HepG2 (cell line): Measurements from ENCODE around the gene SLIT3. TPM values are rescaled to one million over a fixed set of nuclear protein-coding genes. Genes with fewer than 3 reads are reported as not detected.

Source experiments
- ATAC-seq: fragments of 200-7000 bp; cut with Tn5 transposase; 3 replicates; pipeline ENCODE4 v1.9.1; 2020; ENCODE audit warnings: mild to moderate bottlenecking, moderate library complexity
- BruUV-seq: library from RNA; stranded (reverse); fragments of 400-500 nt; replicated peaks from 2 replicates; lab custom pipeline; 2021; lab: Mats Ljungman, UMichigan
- CTCF ChIA-PET: fragments of 300-600 bp; formaldehyde crosslinking; extraction: SDS; loops from one replicate; lab custom pipeline; 2021; ENCODE audit warnings: low total read pairs, inconsistent platforms, low intra/inter-chr PET ratio; lab: Yijun Ruan, JAX
- POLR2A ChIA-PET: fragments of 350-600 bp; sonication (Branson Sonifier 250); formaldehyde crosslinking; loops from one replicate; lab custom pipeline; 2020; ENCODE audit warnings: antibody characterized with exemption, inconsistent platforms; lab: Yijun Ruan, JAX
- DNase-seq: peaks from one replicate; pipeline ENCODE4 v3.0.0-alpha.2; 2015; ENCODE audit warnings: low spot score
- FAIRE-seq: peaks from 3 replicates; lab custom pipeline; 2011; peaks lifted over from hg19 to GRCh38; lab: Jason Lieb, UNC
- H2AFZ ChIP-seq: one replicate; pipeline ENCODE4 v1.6.1; 2011; ENCODE audit warnings: low read length, inconsistent platforms
- H3K27ac ChIP-seq: fragments of 300-600 bp; 3 replicates; pipeline ENCODE4 v1.8.0; 2011; ENCODE audit warnings: mixed run types, mild to moderate bottlenecking, mixed read lengths, low read length, inconsistent platforms; ENCODE audit not compliant: insufficient read depth; ENCODE audit errors: extremely low read length
- H3K27me3 ChIP-seq, 2 experiments: fragments of 200-600 bp in 1 of 2; 2 replicates in 1 of 2; 3 replicates in 1 of 2; pipeline versions ENCODE4 v1.6.0 to v1.8.0; 2011; ENCODE audit warnings: low read length in 2 of 2, mild to moderate bottlenecking in 2 of 2, moderate library complexity in 2 of 2, inconsistent platforms in 1 of 2; ENCODE audit not compliant: insufficient read depth in 2 of 2, control insufficient read depth in 1 of 2
- H3K36me3 ChIP-seq, 2 experiments: fragments of 200-600 bp in 1 of 2; replicated peaks in 1 of 2; 2 replicates in 1 of 2; 3 replicates in 1 of 2; pipeline versions ENCODE4 v1.5.1 to v1.8.0; 2011; ENCODE audit warnings: low read length in 2 of 2, inconsistent platforms in 1 of 2; ENCODE audit not compliant: insufficient read depth in 2 of 2, control insufficient read depth in 1 of 2
- H3K4me1 ChIP-seq: 2 replicates; pipeline ENCODE4 v1.5.1; 2012; ENCODE audit warnings: low read length, inconsistent platforms; ENCODE audit not compliant: insufficient read depth
- H3K4me2 ChIP-seq: 2 replicates; pipeline ENCODE4 v1.6.0; 2011; ENCODE audit warnings: low read depth, low read length, inconsistent platforms
- H3K4me3 ChIP-seq, 3 experiments: fragments of 200-600 bp in 1 of 3; sonication (generic), shearing (Covaris generic) in 1 of 3; replicated peaks in 1 of 3; 2 replicates each; pipeline ENCODE4 v1.5.1; 2011 to 2016; ENCODE audit warnings: low read length in 3 of 3, inconsistent platforms in 2 of 3, low read depth in 2 of 3, mild to moderate bottlenecking in 2 of 3, control low read depth in 1 of 3, mixed read lengths in 1 of 3; ENCODE audit not compliant: insufficient read depth in 1 of 3
- H3K79me2 ChIP-seq: one replicate; pipeline ENCODE4 v1.6.1; 2011; ENCODE audit warnings: low read length, inconsistent platforms; ENCODE audit not compliant: insufficient read depth
- H3K9ac ChIP-seq: 2 replicates; pipeline ENCODE4 v1.6.0; 2011; ENCODE audit warnings: mild to moderate bottlenecking, low read depth, low read length, inconsistent platforms; ENCODE audit not compliant: insufficient read depth
- H3K9me3 ChIP-seq: 2 replicates; pipeline ENCODE4 v1.5.1; 2012; ENCODE audit warnings: mild to moderate bottlenecking, low read length
- H4K20me1 ChIP-seq: 2 replicates; pipeline ENCODE4 v1.6.0; 2011; ENCODE audit warnings: inconsistent platforms, mild to moderate bottlenecking, low read length, moderate library complexity; ENCODE audit not compliant: insufficient read depth
- ARNTL ChIP-seq: sonication (generic); formaldehyde crosslinking; IDR thresholded peaks from 2 replicates; pipeline ENCODE4 v1.4.0; 2020; ENCODE audit warnings: mild to moderate bottlenecking, missing genetic modification reagents
- ONECUT2 ChIP-seq: sonication (generic); formaldehyde crosslinking; IDR thresholded peaks from 2 replicates; pipeline ENCODE4 v1.4.0; 2020; ENCODE audit warnings: missing genetic modification reagents
- RNF219 ChIP-seq: sonication (generic); formaldehyde crosslinking; IDR thresholded peaks from 2 replicates; pipeline ENCODE4 v1.5.0; 2020; ENCODE audit warnings: mild to moderate bottlenecking, missing genetic modification reagents
- TBX2 ChIP-seq: sonication (generic); formaldehyde crosslinking; IDR thresholded peaks from 2 replicates; pipeline ENCODE4 v1.5.0; 2020; ENCODE audit warnings: missing genetic modification reagents, mild to moderate bottlenecking, borderline replicate concordance
- ZNF549 ChIP-seq: sonication (generic); formaldehyde crosslinking; IDR thresholded peaks from 2 replicates; pipeline ENCODE4 v1.5.0; 2020; ENCODE audit warnings: missing genetic modification reagents
- WGBS: methylation state at CpG from one replicate; pipeline ENCODE4 v1.1.6; 2017; ENCODE audit warnings: low lambda C conversion rate; 5-methylcytosine and 5-hydroxymethylcytosine counted together
- in situ Hi-C: cut with HindIII; loops from 2 replicates; pipeline ENCODE4 v1.10.0; 2017; ENCODE audit warnings: low pct_unique_long_range_greater_than_20kb; ENCODE audit not compliant: extremely low pct_ligation_motif_present
- intact Hi-C: fragments of 100-400 bp; cut with micrococcal nuclease; formaldehyde crosslinking; loops from one replicate; pipeline ENCODE4 v1.10.0; 2022; ENCODE audit not compliant: unreplicated experiment
- polyA plus RNA-seq, 8 experiments: library from polyadenylated mRNA; depleted of rRNA in 3 of 8; stranded (reverse) in 7 of 8; unstranded in 1 of 8; fragments of >200 nt; fragmentation: Illumina TruSeq in 4 of 8; extraction: Trizol in 4 of 8; gene quantifications; 2 replicates each; pipeline versions ENCODE4 v1.2.1 to v1.2.3, GENCODE V29; 2011 to 2016; ENCODE audit warnings: low read depth in 4 of 8, missing spikeins in 1 of 8, mixed read lengths in 1 of 8; ENCODE audit not compliant: insufficient read depth in 1 of 8
- total RNA-seq, 5 experiments: library from RNA; depleted of rRNA; stranded (reverse); fragments of >200 nt; fragmentation: Illumina TruSeq; extraction: Trizol; gene quantifications; 2 replicates each; pipeline ENCODE4 v1.2.3, GENCODE V29; 2016; ENCODE audit warnings: low read depth in 1 of 5
- TF ChIP-seq, protein P1 (sequence below): sonication (generic); formaldehyde crosslinking; IDR thresholded peaks from 2 replicates; pipeline ENCODE4; 2020; ENCODE audit warnings: missing genetic modification reagents, mild to moderate bottlenecking, borderline replicate concordance
- TF ChIP-seq, protein P2 (sequence below): sonication (generic); formaldehyde crosslinking; IDR thresholded peaks from 2 replicates; pipeline ENCODE4 v1.9.0; 2021; ENCODE audit warnings: missing genetic modification reagents, mild to moderate bottlenecking, borderline replicate concordance
- TF ChIP-seq, protein P3 (sequence below): sonication (generic); formaldehyde crosslinking; IDR thresholded peaks from 2 replicates; pipeline ENCODE4 v1.5.0; 2020; ENCODE audit warnings: mild to moderate bottlenecking, missing genetic modification reagents

The SLIT3 gene
- total and polyA plus RNA-seq, 2 of the 13 experiments (the other 11 are each of a cell fraction or from before 2014, with no cell fraction given) = not detected

- no peak overlapping the region for H3K27ac ChIP-seq
- ATAC-seq = no peak
- no peaks in the 10 kb centered on the region for H3K9me3 ChIP-seq
- H3K4me2 ChIP-seq = no peak overlapping the region
- peaks cover 2 to 34% of the 10 kb centered on the region in 2 experiments; a peak in 3 of 5 replicates for H3K27me3 ChIP-seq
- no TSS peak for BruUV-seq
- no peak overlapping the region for H3K9ac ChIP-seq
- DNase-seq = no peak
- H3K79me2 ChIP-seq = no peaks in the 10 kb centered on the region
- no peak overlapping the region for H3K4me3 ChIP-seq
- H3K36me3 ChIP-seq = no peaks in the 10 kb centered on the region
- intact Hi-C loops (no loop called here), in situ Hi-C loops (no loop called here)
- no peak overlapping the region for H2AFZ ChIP-seq
- no peaks in the 10 kb centered on the region for H4K20me1 ChIP-seq
- CTCF ChIA-PET = no interaction called here
- FAIRE-seq = no peak
- H3K4me1 ChIP-seq = no peaks in the 10 kb centered on the region
- POLR2A ChIA-PET = no interaction called here
- TF ChIP-seq TBX2 (CRISPR knock-in tag) (no peak), RNF219 (no peak), ONECUT2 (no peak), ZNF549 (no peak)
- TF ChIP-seq, all 625 proteins: peak for 0
- WGBS = 8% methylated on average over 2 of the region's 2 CpGs
Observed at GRCh38 chr5:169049712-169050111, 251.2 kb downstream of the SLIT3 start.

DNA sequence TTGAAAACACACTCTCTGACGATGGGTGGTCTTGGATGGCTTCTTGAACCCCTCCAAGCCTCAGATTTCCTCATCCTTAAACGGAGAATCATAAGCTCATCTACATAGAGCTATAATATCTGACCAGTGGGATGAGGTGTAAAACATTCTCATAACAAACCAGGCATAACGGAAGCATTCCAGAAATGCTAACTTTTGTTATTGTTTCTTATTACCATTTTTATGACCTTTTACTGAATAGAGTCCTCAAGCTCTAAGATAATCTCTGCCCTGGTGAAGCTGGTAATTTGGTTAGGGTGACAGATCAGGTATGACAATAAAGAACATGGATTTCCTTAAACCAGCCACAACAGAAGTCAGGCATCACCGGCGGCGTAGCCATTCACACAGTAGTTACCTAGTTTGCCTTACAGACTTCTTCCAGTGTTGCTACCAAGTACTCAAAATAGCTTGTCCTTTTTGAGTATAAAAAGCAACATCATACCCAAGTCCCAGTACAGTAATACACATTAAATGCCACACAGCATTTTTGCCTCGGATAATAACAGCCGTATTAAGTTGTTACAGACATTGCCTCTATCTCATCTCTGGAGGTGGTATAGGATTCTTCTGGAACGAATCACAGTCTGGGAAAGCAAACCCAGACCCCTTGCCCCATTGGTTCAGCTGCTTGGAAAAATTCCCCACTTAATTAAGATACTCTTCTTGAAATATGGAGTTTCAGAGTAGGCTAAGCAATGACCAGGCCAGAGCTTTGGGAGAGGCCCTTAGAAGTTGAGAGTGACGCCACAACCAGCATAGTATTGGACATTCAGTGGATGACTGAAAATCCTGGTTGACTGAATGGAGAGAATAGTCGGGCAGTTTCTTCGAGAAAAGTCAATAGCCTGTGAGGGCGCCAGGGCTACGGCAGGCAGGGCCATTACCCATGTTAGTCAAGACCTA lies 252.5 kb downstream of the SLIT3 start:
- WGBS = 15% methylated on average over 14 of the region's 14 CpGs
- H2AFZ ChIP-seq = no peak overlapping the region
- H3K9ac ChIP-seq = no peak overlapping the region
- DNase-seq (no peak), ATAC-seq (no peak), FAIRE-seq (no peak)
- intact Hi-C loops = no loop called here
- no peak overlapping the region for H3K4me3 ChIP-seq
- H3K27ac ChIP-seq = no peak overlapping the region
- ChIA-PET CTCF (no interaction called here), POLR2A (no interaction called here)
- in situ Hi-C loops = no loop called here
- H3K4me2 ChIP-seq = no peak overlapping the region
- H3K27me3 ChIP-seq = peaks cover 2 to 34% of the 10 kb centered on the region in 2 experiments; a peak in 3 of 5 replicates
- H3K79me2 ChIP-seq = no peaks in the 10 kb centered on the region
- no peaks in the 10 kb centered on the region for H4K20me1 ChIP-seq
- no peaks in the 10 kb centered on the region for H3K9me3 ChIP-seq
- no peaks in the 10 kb centered on the region for H3K4me1 ChIP-seq
- H3K36me3 ChIP-seq = no peaks in the 10 kb centered on the region
- no TSS peak for BruUV-seq
- TF ChIP-seq, protein P1, sequence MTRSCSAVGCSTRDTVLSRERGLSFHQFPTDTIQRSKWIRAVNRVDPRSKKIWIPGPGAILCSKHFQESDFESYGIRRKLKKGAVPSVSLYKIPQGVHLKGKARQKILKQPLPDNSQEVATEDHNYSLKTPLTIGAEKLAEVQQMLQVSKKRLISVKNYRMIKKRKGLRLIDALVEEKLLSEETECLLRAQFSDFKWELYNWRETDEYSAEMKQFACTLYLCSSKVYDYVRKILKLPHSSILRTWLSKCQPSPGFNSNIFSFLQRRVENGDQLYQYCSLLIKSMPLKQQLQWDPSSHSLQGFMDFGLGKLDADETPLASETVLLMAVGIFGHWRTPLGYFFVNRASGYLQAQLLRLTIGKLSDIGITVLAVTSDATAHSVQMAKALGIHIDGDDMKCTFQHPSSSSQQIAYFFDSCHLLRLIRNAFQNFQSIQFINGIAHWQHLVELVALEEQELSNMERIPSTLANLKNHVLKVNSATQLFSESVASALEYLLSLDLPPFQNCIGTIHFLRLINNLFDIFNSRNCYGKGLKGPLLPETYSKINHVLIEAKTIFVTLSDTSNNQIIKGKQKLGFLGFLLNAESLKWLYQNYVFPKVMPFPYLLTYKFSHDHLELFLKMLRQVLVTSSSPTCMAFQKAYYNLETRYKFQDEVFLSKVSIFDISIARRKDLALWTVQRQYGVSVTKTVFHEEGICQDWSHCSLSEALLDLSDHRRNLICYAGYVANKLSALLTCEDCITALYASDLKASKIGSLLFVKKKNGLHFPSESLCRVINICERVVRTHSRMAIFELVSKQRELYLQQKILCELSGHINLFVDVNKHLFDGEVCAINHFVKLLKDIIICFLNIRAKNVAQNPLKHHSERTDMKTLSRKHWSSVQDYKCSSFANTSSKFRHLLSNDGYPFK (CRISPR knock-in tag) = no peak
- TF ChIP-seq, protein P2, sequence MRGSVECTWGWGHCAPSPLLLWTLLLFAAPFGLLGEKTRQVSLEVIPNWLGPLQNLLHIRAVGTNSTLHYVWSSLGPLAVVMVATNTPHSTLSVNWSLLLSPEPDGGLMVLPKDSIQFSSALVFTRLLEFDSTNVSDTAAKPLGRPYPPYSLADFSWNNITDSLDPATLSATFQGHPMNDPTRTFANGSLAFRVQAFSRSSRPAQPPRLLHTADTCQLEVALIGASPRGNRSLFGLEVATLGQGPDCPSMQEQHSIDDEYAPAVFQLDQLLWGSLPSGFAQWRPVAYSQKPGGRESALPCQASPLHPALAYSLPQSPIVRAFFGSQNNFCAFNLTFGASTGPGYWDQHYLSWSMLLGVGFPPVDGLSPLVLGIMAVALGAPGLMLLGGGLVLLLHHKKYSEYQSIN (CRISPR knock-in tag) = no peak
- TF ChIP-seq, protein P3, sequence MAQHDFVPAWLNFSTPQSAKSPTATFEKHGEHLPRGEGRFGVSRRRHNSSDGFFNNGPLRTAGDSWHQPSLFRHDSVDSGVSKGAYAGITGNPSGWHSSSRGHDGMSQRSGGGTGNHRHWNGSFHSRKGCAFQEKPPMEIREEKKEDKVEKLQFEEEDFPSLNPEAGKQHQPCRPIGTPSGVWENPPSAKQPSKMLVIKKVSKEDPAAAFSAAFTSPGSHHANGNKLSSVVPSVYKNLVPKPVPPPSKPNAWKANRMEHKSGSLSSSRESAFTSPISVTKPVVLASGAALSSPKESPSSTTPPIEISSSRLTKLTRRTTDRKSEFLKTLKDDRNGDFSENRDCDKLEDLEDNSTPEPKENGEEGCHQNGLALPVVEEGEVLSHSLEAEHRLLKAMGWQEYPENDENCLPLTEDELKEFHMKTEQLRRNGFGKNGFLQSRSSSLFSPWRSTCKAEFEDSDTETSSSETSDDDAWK (CRISPR knock-in tag) = no peak
- TF ChIP-seq ARNTL (CRISPR knock-in tag) = no peak
